Measurements from ENCODE around the gene RANBP3.

GRCh38 chr19:5994405-5995165 lies 16.6 kb upstream of the RANBP3 start:
- TF ChIP-seq CTCF (conservative IDR thresholded peaks at IDR 0.05) (no peak), EZH2 (IDR thresholded peaks at IDR 0.05; ENCODE audit: low read depth) (no peak)

All from PC-9 (cell line).